Measurements from ENCODE around the gene FKRP. TPM values are rescaled to one million over a fixed set of nuclear protein-coding genes. Genes with fewer than 3 reads are reported as not detected.

FKRP gene
- total RNA-seq, 1 experiment from 2014 or later: 23.9 TPM

GRCh38 chr19:46728208-46728607 lies 17.6 kb upstream of the FKRP start:
- BruUV-seq (replicated peaks): no TSS peak
- H3K4me1 Mint-ChIP-seq (ENCODE audit: insufficient read depth, unreplicated experiment): peaks cover 10% of the 10 kb centered on the region
- H3K36me3 Mint-ChIP-seq (ENCODE audit: insufficient read depth, unreplicated experiment): peaks cover 63% of the 10 kb centered on the region
- CTCF ChIA-PET: interaction anchor here (0.6 to 3.9 kb wide), 20 partner anchors 8 to 644 kb away, joined by 3 to 19 read pairs (median 6); no protein-coding TSS in a partner anchor
- TF ChIP-seq, protein P1, sequence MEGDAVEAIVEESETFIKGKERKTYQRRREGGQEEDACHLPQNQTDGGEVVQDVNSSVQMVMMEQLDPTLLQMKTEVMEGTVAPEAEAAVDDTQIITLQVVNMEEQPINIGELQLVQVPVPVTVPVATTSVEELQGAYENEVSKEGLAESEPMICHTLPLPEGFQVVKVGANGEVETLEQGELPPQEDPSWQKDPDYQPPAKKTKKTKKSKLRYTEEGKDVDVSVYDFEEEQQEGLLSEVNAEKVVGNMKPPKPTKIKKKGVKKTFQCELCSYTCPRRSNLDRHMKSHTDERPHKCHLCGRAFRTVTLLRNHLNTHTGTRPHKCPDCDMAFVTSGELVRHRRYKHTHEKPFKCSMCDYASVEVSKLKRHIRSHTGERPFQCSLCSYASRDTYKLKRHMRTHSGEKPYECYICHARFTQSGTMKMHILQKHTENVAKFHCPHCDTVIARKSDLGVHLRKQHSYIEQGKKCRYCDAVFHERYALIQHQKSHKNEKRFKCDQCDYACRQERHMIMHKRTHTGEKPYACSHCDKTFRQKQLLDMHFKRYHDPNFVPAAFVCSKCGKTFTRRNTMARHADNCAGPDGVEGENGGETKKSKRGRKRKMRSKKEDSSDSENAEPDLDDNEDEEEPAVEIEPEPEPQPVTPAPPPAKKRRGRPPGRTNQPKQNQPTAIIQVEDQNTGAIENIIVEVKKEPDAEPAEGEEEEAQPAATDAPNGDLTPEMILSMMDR (IDR thresholded peaks at IDR 0.05; ENCODE audit: unreplicated experiment): no peak
- no peak overlapping the region for H3K4me3 Mint-ChIP-seq (ENCODE audit: unreplicated experiment)
- DNase-seq (ENCODE audit: unreplicated experiment): no peak
- no peak overlapping the region for H3K27ac Mint-ChIP-seq (ENCODE audit: low read depth, unreplicated experiment)
- intact Hi-C loops (cut with micrococcal nuclease): no loop called here
- no peaks in the 10 kb centered on the region for H3K27me3 Mint-ChIP-seq (ENCODE audit: insufficient read depth, unreplicated experiment)
- POLR2A ChIA-PET: no interaction called here
- no peaks in the 10 kb centered on the region for H3K9me3 Mint-ChIP-seq (ENCODE audit: unreplicated experiment)

DNA sequence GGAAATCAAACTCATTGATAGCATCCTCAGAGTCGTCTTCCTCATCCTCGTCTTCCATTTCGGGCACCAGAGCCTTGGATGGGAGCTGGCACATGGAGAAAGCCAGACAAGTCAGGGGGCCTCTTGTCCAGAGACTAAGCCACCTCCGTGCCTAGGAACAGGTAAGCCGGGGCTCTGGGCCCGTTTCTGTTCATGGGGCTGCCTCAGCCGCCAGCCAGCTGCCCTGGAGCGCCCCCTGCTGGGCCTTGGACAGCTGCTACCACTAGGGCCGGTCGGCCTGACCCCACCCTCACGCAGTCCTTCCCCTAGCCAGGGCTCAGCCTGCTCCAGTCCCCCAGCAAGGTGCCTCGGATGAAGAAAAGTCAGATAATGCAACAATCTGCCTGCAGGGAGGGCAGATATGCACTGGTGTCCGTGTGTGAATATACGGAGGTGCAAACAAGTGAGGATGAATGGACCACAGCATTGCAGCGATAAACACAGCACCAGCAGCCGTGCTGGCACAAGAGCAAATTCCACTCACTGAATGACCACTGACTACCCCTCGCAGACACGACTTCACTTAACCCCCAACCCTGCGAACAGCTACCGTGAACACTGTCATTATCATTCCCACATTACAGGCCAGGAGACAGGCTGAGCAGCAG lies 17.0 kb upstream of the FKRP start:
- peak; percentile 62 for DNase-seq (ENCODE audit: unreplicated experiment)
- Mint-ChIP-seq H3K9me3 (ENCODE audit: unreplicated experiment) (no peaks in the 10 kb centered on the region), H3K4me3 (ENCODE audit: unreplicated experiment) (no peak overlapping the region), H3K4me1 (ENCODE audit: insufficient read depth, unreplicated experiment) (peaks cover 10% of the 10 kb centered on the region), H3K27me3 (ENCODE audit: insufficient read depth, unreplicated experiment) (no peaks in the 10 kb centered on the region), H3K27ac (ENCODE audit: low read depth, unreplicated experiment) (no peak overlapping the region), H3K36me3 (ENCODE audit: insufficient read depth, unreplicated experiment) (peaks cover 61% of the 10 kb centered on the region)
- TF ChIP-seq, protein P1 (IDR thresholded peaks at IDR 0.05; ENCODE audit: unreplicated experiment): peak; percentile 86
- intact Hi-C loops (cut with micrococcal nuclease): no loop called here
- POLR2A ChIA-PET: no interaction called here
- BruUV-seq (replicated peaks): no TSS peak
- CTCF ChIA-PET: interaction anchor here (0.6 to 3.9 kb wide), 21 partner anchors 9 to 644 kb away, joined by 3 to 19 read pairs (median 5); no protein-coding TSS in a partner anchor

DNA sequence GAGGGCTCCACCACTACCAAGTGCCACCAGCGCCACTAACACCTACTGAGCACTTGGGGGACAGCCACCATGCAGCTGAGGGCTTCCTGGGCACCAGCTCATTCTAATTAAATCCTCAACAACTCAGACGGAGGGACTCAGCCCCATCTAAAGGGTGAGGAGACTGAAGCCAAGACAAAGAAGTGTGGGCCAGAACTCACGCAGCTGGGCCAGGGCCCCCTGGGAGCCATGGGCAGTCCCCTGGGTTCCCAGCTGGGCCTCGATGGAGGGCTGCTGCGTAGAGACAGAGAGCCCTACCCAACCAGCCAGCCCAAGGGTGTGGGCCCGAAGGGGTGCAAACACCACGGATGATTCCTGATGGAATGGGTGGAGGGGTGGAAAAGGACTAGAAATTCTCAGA lies 16.2 kb upstream of the FKRP start:
- no TSS peak for BruUV-seq (replicated peaks)
- Mint-ChIP-seq H3K9me3 (ENCODE audit: unreplicated experiment) (no peaks in the 10 kb centered on the region), H3K36me3 (ENCODE audit: insufficient read depth, unreplicated experiment) (peaks cover 56% of the 10 kb centered on the region), H3K27ac (ENCODE audit: low read depth, unreplicated experiment) (no peak overlapping the region), H3K4me1 (ENCODE audit: insufficient read depth, unreplicated experiment) (peaks cover 10% of the 10 kb centered on the region), H3K27me3 (ENCODE audit: insufficient read depth, unreplicated experiment) (no peaks in the 10 kb centered on the region), H3K4me3 (ENCODE audit: unreplicated experiment) (no peak overlapping the region)
- intact Hi-C loops (cut with micrococcal nuclease): no loop called here
- no peak for DNase-seq (ENCODE audit: unreplicated experiment)
- POLR2A ChIA-PET: no interaction called here
- CTCF ChIA-PET: interaction anchor here (0.6 to 3.9 kb wide), 9 partner anchors 8 to 268 kb away, joined by 3 to 19 read pairs (median 5); no protein-coding TSS in a partner anchor
- TF ChIP-seq, protein P1 (IDR thresholded peaks at IDR 0.05; ENCODE audit: unreplicated experiment): no peak

- Mint-ChIP-seq H3K4me3 (ENCODE audit: unreplicated experiment) (no peak overlapping the region), H3K27me3 (ENCODE audit: insufficient read depth, unreplicated experiment) (no peaks in the 10 kb centered on the region), H3K27ac (ENCODE audit: low read depth, unreplicated experiment) (no peak overlapping the region), H3K9me3 (ENCODE audit: unreplicated experiment) (no peaks in the 10 kb centered on the region), H3K4me1 (ENCODE audit: insufficient read depth, unreplicated experiment) (peaks cover 10% of the 10 kb centered on the region), H3K36me3 (ENCODE audit: insufficient read depth, unreplicated experiment) (peaks cover 57% of the 10 kb centered on the region)
- TF ChIP-seq, protein P1 (IDR thresholded peaks at IDR 0.05; ENCODE audit: unreplicated experiment): no peak
- BruUV-seq (replicated peaks): no TSS peak
- no peak for DNase-seq (ENCODE audit: unreplicated experiment)
- intact Hi-C loops (cut with micrococcal nuclease): no loop called here
- ChIA-PET CTCF (interaction anchor here (0.6 to 3.9 kb wide), 4 partner anchors 12 to 193 kb away, joined by 3 to 19 read pairs (median 4); no protein-coding TSS in a partner anchor), POLR2A (interaction anchor here (0.6 kb wide), 2 partner anchors 254 to 1623 kb away, joined by 3 to 4 read pairs; no protein-coding TSS in a partner anchor)
Observed at GRCh38 chr19:46730187-46730586, 15.7 kb upstream of the FKRP start.
